Esophagus muscularis mucosa (tissue), 4 donors: ENCODE data around the gene PPM1D. TPM values are rescaled to one million over a fixed set of nuclear protein-coding genes. Genes with fewer than 3 reads are reported as not detected.

ENCODE experiments used
- DNase-seq: peaks from one replicate; pipeline ENCODE4 v3.0.0-alpha.2; 2017; ENCODE audit errors: extremely low spot score
- H3K27ac ChIP-seq, 4 donors: fragments of 200-600 bp; sonication (generic); replicated peaks in 1 of 4; 1 replicate in 3 of 4; 2 replicates in 1 of 4; pipeline ENCODE4 v1.5.1; 2016 to 2019; ENCODE audit warnings: mild to moderate bottlenecking in 1 of 4
- H3K27me3 ChIP-seq, 4 donors: fragments of 200-600 bp; sonication (generic); one replicate each; pipeline versions ENCODE4 v1.5.1 to v1.6.0; 2016 to 2019
- H3K36me3 ChIP-seq, 4 donors: fragments of 200-600 bp; sonication (generic); one replicate each; pipeline ENCODE4 v1.5.1; 2016 to 2019
- H3K4me1 ChIP-seq, 4 donors: fragments of 200-600 bp; sonication (generic); one replicate each; pipeline ENCODE4 v1.5.1; 2016 to 2019
- H3K4me3 ChIP-seq, 4 donors: fragments of 200-600 bp; sonication (generic); 1 replicate in 2 of 4; 2 replicates in 2 of 4; pipeline ENCODE4 v1.5.1; 2016 to 2019; ENCODE audit warnings: mild to moderate bottlenecking in 4 of 4, moderate library complexity in 1 of 4
- H3K9me3 ChIP-seq, 4 donors: fragments of 200-600 bp; sonication (generic); 1 replicate in 3 of 4; 2 replicates in 1 of 4; pipeline ENCODE4 v1.5.1; 2016 to 2019
- CTCF ChIP-seq, 3 experiments: fragments of 200-600 bp in 2 of 3; fragments of 450-650 bp in 1 of 3; sonication (generic) in 2 of 3; IDR thresholded peaks; one replicate each; pipeline ENCODE4 v1.5.1; 2017 to 2019; ENCODE audit warnings: antibody characterized with exemption in 3 of 3, mild to moderate bottlenecking in 2 of 3, moderate library complexity in 1 of 3
- EP300 ChIP-seq: sonication (generic); formaldehyde crosslinking; IDR thresholded peaks from one replicate; pipeline ENCODE4 v1.6.1; 2017; ENCODE audit warnings: antibody characterized with exemption
- POLR2A ChIP-seq: fragments of 450-650 bp; IDR thresholded peaks from one replicate; pipeline ENCODE4 v1.6.1; 2017; ENCODE audit warnings: antibody characterized with exemption, moderate library complexity, mild to moderate bottlenecking, low read depth
- POLR2AphosphoS5 ChIP-seq, 2 donors: sonication (generic); formaldehyde crosslinking; IDR thresholded peaks; one replicate each; pipeline ENCODE4 v1.6.1; 2017; ENCODE audit warnings: antibody characterized with exemption in 2 of 2
- WGBS: methylation state at CpG from one replicate; pipeline ENCODE4 v1.1.5; 2018; 5-methylcytosine and 5-hydroxymethylcytosine counted together
- intact Hi-C: fragments of 100-400 bp; cut with DNase I; formaldehyde crosslinking; loops from one replicate; pipeline ENCODE4 v1.15.1; 2023
- total RNA-seq, 4 donors: library from RNA; depleted of rRNA; stranded (reverse); fragments of >200 nt; gene quantifications; one replicate each; pipeline versions ENCODE4 v1.1.0 to v1.2.1, GENCODE V29; 2016

Gene PPM1D
- total RNA-seq, 4 donors from 2014 or later: 7.9 to 18.9 (median 13.0) TPM

DNA sequence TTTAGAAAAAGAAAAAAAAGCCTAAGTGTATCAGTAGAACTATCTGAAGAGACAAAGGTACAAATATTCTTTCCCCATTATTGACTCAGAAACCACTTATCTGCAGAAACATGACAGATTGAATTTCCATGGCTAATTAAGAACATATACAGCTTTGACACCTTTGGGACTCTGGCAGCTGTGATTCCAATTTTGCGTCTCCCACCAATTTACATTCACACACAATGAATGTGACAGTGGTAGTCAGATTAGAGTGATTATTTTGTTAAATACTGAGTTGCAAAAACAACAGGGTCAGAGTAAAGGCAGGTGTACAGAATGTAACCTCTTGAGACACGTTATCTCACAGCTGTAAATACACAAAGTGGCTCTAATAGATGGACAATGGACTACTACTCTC is 5.3 kb upstream of the PPM1D start:
- TF ChIP-seq POLR2AphosphoS5 (IDR thresholded peaks at IDR 0.05) (no peak), EP300 (no peak), POLR2A (no peak), CTCF (IDR thresholded peaks at IDR 0.05) (no peak)
- intact Hi-C loops: no loop called here

GRCh38 chr17:60597297-60597696 is 2.7 kb upstream of the PPM1D start:
- H3K36me3 ChIP-seq: no peaks in the 10 kb centered on the region
- peaks cover 10 to 16% (median 12%) of the 10 kb centered on the region in 4 donors for H3K4me1 ChIP-seq
- intact Hi-C loops: no loop called here
- 95% methylated on average over 6 of the region's 6 CpGs for WGBS
- TF ChIP-seq POLR2A (no peak), CTCF (IDR thresholded peaks at IDR 0.05) (no peak), EP300 (no peak), POLR2AphosphoS5 (IDR thresholded peaks at IDR 0.05) (no peak)
- no peak overlapping the region for H3K27ac ChIP-seq
- no peaks in the 10 kb centered on the region for H3K9me3 ChIP-seq
- H3K4me3 ChIP-seq: no peak overlapping the region
- no peaks in the 10 kb centered on the region for H3K27me3 ChIP-seq
- no peak for DNase-seq

More for the DNA sequence above, 5.3 kb upstream of the PPM1D start:
- Histone ChIP-seq H3K9me3 (no peaks in the 10 kb centered on the region), H3K36me3 (no peaks in the 10 kb centered on the region), H3K4me1 (peaks cover 9 to 16% (median 11%) of the 10 kb centered on the region in 4 donors), H3K27me3 (no peaks in the 10 kb centered on the region), H3K4me3 (no peak overlapping the region), H3K27ac (no peak overlapping the region)
- WGBS: 100% methylated on average over 2 of the region's 2 CpGs
- no peak for DNase-seq

DNA sequence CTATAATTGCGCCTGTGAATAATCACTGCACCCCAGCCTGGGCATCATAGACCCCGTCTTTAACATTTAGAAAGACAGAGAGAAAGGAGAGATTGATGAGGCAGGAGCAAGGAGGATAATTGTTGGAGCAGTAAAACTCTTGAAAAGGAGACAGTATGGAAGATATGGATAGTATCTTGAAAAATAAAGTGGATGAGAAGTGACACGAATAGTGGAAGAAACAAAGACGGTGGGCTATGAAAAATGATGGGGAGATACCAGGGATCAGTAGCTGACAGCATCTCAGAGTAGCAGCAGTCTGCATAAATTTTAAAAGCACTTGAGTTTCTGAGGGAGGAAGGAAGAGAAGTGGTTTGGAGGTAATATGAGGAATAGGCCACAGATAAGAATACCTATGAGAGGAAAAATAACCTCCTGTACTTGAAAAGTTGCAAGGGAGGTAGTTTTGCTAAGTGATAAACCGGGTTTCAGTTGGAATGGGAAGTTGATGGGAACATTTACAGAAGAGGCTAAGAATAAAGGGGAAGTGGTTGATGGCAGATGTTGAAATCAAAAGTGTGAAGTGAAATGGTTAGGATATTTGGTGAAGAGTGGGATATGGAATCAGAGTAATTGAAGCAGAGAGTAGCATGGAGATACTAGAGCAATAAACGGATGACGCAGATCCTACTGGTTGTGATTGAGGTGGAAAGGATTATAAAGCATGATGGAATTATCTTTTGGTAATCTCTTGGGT is 1.8 kb upstream of the PPM1D start:
- intact Hi-C loops: no loop called here
- no peak for DNase-seq
- H3K27ac ChIP-seq: peak overlapping the region; percentile 97 to 99 (median 98)
- no peaks in the 10 kb centered on the region for H3K9me3 ChIP-seq
- no peaks in the 10 kb centered on the region for H3K36me3 ChIP-seq
- no peak for TF ChIP-seq POLR2A
- TF ChIP-seq CTCF (IDR thresholded peaks at IDR 0.05): no peak
- TF ChIP-seq EP300: no peak
- no peak for TF ChIP-seq POLR2AphosphoS5 (IDR thresholded peaks at IDR 0.05)
- H3K4me1 ChIP-seq: peaks cover 19 to 24% (median 20%) of the 10 kb centered on the region in 4 donors
- no peaks in the 10 kb centered on the region for H3K27me3 ChIP-seq
- H3K4me3 ChIP-seq: no peak overlapping the region
- 79% methylated on average over 7 of the region's 7 CpGs for WGBS

GRCh38 chr17:60599220-60599619 is 773 bp upstream of the PPM1D start:
- Histone ChIP-seq H3K4me3 (peak overlapping the region; percentile 73 to 99 (median 98)), H3K27ac (peak overlapping the region; percentile 97 to 99 (median 98)), H3K4me1 (peaks cover 22 to 35% (median 31%) of the 10 kb centered on the region in 4 donors), H3K9me3 (no peaks in the 10 kb centered on the region), H3K36me3 (no peaks in the 10 kb centered on the region), H3K27me3 (no peaks in the 10 kb centered on the region)
- intact Hi-C loops: no loop called here
- no peak for DNase-seq
- TF ChIP-seq EP300 (no peak), POLR2AphosphoS5 (IDR thresholded peaks at IDR 0.05) (no peak), CTCF (IDR thresholded peaks at IDR 0.05) (no peak), POLR2A (no peak)
- 2% methylated on average over 17 of the region's 17 CpGs for WGBS
